ENCODE measurements around the gene ZNF283. TPM values are rescaled to one million over a fixed set of nuclear protein-coding genes. Genes with fewer than 3 reads are reported as not detected.

Gene ZNF283
- total RNA-seq, 1 donor from 2014 or later: not detected

GRCh38 chr19:43784981-43785808, 41.9 kb upstream of the ZNF283 start:
- Histone ChIP-seq H3K27ac (no peak overlapping the region), H3K27me3 (no peaks in the 10 kb centered on the region)

DNA sequence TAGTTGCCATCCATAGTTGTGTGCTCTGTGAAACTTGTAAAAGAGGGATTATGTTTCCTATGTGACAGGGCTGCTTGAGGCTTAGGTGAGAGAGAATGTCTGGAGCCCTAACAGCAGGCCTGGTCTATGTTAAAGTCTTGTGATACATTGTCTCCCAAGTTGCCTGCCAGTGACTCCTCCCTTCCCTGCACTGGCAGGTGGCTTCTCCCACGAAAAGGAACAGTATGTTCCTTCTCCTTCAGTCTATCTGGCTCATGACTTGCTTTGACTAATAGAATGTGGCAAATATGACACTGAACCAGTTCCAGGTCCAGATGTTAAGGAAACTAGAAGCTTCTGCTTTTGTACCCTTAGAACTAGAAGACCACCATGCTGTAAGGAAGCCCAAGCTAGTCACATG, 40.5 kb upstream of the ZNF283 start:
- no peak overlapping the region for H3K27ac ChIP-seq
- intact Hi-C loops (cut with DNase I): no loop called here
- TF ChIP-seq CTCF (IDR thresholded peaks at IDR 0.05): no peak
- H3K4me3 ChIP-seq: no peak overlapping the region
- no peaks in the 10 kb centered on the region for H3K9me3 ChIP-seq
- no peak for DNase-seq (ENCODE audit: low spot score in 2 of 2)
- no peaks in the 10 kb centered on the region for H3K36me3 ChIP-seq
- peaks cover 0 to 7% of the 10 kb centered on the region in 2 donors for H3K4me1 ChIP-seq
- H3K27me3 ChIP-seq: no peaks in the 10 kb centered on the region

More at GRCh38 chr19:43784981-43785808, 41.9 kb upstream of the ZNF283 start:
- peak overlapping the region in 1 of 2 donors; percentile 31 for H3K4me3 ChIP-seq
- peaks cover 0 to 7% of the 10 kb centered on the region in 2 donors for H3K4me1 ChIP-seq
- no peaks in the 10 kb centered on the region for H3K36me3 ChIP-seq
- peak in 1 of 2 donors; percentile 76 for DNase-seq (ENCODE audit: low spot score in 2 of 2)
- TF ChIP-seq CTCF (IDR thresholded peaks at IDR 0.05): peak; percentile 92 to 97 (median 94)
- intact Hi-C loops (cut with DNase I): loop anchor here (1.0 kb wide), 1 partner anchor 40 kb away; no protein-coding TSS in a partner anchor
- no peaks in the 10 kb centered on the region for H3K9me3 ChIP-seq

- TF ChIP-seq CTCF (IDR thresholded peaks at IDR 0.05): no peak
- Histone ChIP-seq H3K4me3 (no peak overlapping the region), H3K9me3 (no peaks in the 10 kb centered on the region), H3K36me3 (no peaks in the 10 kb centered on the region), H3K27ac (no peak overlapping the region), H3K27me3 (no peaks in the 10 kb centered on the region), H3K4me1 (peaks cover 0 to 7% of the 10 kb centered on the region in 2 donors)
- DNase-seq (ENCODE audit: low spot score in 2 of 2): no peak
- intact Hi-C loops (cut with DNase I): no loop called here
These were observed 38.1 kb upstream of the ZNF283 start for GRCh38 chr19:43789029-43789428.

DNA sequence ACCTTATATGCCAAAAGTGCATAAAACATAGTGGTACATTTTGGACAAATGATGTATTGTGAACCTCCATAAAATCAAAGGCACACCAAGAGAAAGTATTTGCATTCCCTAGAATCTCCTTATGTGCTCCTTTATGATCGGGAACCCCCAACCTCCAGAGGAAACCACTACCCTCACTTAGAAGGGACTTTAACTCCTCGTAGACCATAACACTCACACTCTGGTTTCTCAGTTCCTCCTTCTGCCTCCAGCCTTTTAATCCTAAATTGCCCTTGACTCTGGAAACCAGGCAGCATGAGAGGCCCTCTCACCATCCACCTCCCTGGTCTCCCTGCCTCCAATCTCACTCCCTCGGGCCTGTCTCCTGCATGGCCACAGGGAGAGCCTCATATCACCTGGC, 36.5 kb upstream of the ZNF283 start:
- intact Hi-C loops (cut with DNase I): no loop called here
- no peak for DNase-seq (ENCODE audit: low spot score in 2 of 2)
- no peak for TF ChIP-seq CTCF (IDR thresholded peaks at IDR 0.05)
- Histone ChIP-seq H3K27me3 (no peaks in the 10 kb centered on the region), H3K9me3 (no peaks in the 10 kb centered on the region), H3K4me3 (no peak overlapping the region), H3K36me3 (no peaks in the 10 kb centered on the region), H3K27ac (no peak overlapping the region), H3K4me1 (no peaks in the 10 kb centered on the region)

DNA sequence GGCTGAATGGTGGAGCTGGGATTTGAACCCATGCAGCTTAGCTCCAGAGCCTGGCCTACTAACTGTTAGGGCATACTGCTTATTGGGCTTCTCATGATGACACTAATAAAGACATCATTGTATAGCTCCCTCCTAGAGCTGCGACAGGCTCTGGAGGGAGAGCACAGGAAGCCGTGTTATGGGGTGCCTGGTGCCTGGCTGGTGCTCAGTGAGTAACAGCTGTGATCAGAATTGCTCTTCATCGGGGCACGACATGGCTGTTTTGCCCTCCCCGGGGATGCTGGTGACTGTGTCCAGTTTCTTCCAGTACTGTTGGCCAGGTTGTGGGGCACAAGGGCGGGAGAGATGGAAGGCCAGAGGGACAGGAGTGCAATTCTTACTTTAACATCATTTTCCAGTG, 30.0 kb upstream of the ZNF283 start:
- H3K27me3 ChIP-seq: peaks cover 5% of the 10 kb centered on the region
- no peak for TF ChIP-seq CTCF (IDR thresholded peaks at IDR 0.05)
- no peaks in the 10 kb centered on the region for H3K36me3 ChIP-seq
- no peak for DNase-seq (ENCODE audit: low spot score in 2 of 2)
- no peaks in the 10 kb centered on the region for H3K4me1 ChIP-seq
- intact Hi-C loops (cut with DNase I): no loop called here
- H3K4me3 ChIP-seq: no peak overlapping the region
- no peaks in the 10 kb centered on the region for H3K9me3 ChIP-seq
- no peak overlapping the region for H3K27ac ChIP-seq
